HG02970 (cell line): ENCODE measurements around the gene MRGPRD.

Experiments
- ATAC-seq: cut with Tn5 transposase; IDR thresholded peaks from one replicate; pipeline ENCODE4 v1.9.1; 2021; ENCODE audit warnings: mild to moderate bottlenecking, moderate library complexity, moderate number of reproducible peaks; ENCODE audit not compliant: unreplicated experiment, low FRiP score

MRGPRD gene

GRCh38 chr11:68970921-68971636 is 9.7 kb downstream of the MRGPRD start:
- no peak for ATAC-seq

DNA sequence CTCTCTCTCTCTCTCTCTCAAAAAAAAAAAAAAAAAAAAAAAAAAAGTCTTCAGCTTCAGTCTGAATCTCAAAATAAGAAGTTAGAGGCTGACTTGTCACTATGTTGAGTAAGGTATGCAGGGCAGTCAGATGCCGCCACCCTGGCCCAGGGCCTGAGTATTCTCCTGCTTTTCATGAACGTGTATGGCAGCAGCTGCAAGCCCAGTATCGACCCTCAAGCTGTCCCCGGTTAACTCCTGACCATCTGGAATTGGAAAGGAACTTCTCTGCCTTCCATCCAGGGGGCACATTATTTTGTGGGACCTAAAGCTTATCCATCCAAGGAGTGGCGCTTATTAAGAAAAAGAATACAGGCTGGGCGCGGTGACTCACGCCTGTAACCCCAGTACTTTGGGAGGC is 11.4 kb downstream of the MRGPRD start:
- no peak for ATAC-seq

DNA sequence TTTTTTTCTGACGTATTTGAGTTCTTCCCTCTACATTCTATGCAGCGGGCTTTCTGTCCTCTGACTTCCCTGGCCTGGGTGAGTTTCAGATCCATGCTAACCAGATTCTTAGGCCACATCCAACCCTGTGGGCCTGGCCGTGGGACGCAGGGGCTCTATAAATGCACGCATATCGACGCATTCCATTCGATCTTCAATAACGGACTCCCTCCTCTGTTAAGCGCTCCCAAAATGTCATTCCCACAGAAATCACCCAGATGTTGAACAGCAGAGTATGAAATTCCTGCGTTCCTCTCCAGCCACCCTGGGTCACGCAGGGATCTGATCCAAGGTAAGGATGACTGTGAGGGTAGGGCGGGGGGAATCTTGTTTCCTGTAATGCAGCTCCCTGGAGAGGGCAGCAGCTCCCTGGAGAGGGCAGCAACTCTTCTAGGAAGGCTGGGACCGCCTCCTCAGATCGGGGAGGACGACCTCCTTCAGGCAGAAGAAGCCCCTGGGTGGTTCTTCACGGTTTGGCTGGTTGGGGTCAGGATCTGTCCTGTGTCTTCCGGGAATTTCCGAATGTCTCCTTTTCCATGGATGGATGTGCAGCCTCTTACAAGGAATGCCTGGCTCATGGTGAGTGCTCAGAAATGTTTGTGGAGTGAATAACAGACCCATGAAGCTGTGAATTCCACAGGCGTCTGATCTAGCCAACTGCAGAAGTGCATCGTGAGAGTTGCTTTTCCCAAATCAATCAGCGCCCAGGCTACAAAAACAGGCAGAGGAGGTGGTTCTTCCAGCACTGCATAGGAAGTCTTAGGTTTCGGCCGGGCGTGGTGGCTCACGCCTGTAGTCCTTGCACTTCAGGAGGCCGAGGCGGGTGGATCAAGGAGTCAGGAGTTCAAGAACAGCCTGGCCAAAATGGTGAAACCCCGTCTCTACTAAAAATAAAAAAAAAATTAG is 12.2 kb downstream of the MRGPRD start:
- ATAC-seq: no peak

GRCh38 chr11:68966894-68967780 is 13.6 kb downstream of the MRGPRD start:
- no peak for ATAC-seq

GRCh38 chr11:68965901-68966853 is 14.6 kb downstream of the MRGPRD start:
- ATAC-seq: no peak

GRCh38 chr11:68963779-68964178 is 17.0 kb downstream of the MRGPRD start:
- ATAC-seq: no peak

DNA sequence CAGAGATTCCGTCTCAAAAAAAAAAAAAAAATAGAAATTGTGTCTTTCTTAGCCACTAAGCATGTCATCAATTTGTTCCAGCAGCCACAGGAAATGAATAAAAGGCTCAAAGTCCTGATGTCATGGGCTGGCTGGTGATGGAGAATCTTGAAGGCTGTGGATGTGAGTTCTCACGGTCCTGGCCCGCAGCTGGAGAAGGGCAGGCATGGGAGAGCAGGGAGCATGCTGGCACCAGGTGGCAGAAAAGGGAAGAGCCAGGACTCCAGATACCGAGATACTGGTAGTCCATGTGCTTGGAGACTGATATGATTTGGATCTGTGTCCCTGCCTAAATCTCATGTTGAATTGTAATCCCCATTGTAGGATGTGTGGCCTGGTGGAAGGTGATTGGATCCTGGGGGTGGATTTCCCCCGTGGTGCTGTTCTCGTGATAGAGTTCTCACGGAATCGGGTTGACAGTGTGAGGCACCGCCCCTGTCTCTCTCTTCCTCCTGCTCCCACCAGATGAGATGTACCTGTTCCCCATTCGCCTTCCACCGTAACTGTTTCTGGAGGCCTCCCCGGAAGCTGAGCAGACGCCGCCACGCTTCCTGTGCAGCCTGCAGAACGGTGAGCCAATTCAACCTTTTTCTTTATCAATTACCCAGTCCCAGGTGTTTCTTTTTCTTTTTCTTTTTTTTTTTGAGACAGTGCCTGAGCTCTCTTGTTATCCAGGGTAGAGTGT is 18.1 kb downstream of the MRGPRD start:
- no peak for ATAC-seq

DNA sequence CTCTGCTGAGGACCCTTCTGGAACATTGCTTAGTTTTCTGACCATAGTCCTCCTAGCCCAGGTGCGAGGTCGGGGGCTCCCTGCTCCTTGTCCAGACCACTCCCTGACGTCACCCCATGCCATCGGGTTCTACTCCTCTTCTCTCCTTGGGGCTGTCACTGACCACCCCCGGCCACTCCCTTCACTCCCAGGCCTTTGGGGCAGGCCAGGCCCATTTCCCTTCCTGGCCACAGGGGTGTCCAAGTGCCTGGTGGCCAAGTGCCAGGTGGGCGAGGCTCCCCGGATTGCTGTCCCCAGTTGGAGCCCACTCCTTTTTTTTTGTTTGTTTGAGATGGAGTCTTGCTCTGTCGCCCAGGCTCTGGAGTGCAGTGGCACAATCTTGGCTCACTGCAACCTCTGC is 19.5 kb downstream of the MRGPRD start:
- ATAC-seq: no peak

DNA sequence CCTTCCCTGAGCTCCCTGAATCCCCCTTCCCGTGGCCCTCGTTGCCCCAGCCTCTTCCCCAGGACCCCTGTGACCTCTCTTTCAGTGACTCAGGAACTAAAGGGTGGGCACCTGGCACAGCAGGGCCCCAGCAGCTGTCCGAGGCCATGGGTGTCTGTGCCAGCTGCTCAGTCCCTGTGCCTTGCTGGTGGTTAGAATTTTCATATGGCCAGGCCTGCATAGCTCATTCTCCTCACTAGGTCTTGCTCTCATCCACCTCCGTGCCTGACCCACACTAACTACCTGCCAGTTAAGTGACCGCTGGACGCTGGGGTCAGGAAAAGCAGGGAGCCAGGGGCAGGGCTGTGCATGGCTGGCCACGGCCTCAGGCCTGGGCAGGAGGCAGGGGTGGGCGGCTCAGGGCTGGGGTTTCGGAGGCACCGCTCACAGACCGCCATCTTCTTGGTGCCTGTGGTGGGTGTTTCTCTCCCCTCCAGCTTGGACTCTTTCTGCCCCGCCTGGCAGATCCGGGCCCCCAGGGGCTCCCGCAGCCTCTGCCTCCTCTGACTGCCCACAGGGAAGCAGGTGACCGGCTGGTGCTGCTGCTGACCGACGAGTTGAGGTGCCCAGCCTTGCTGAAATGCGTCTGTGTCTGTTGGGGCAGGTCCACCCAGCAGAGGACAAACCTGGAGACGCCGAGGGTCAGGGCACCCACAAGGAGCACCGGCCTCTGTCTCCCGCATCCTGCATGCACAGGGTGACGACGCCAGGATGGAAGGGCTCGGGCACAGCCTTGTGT is 20.3 kb downstream of the MRGPRD start:
- ATAC-seq: no peak

DNA sequence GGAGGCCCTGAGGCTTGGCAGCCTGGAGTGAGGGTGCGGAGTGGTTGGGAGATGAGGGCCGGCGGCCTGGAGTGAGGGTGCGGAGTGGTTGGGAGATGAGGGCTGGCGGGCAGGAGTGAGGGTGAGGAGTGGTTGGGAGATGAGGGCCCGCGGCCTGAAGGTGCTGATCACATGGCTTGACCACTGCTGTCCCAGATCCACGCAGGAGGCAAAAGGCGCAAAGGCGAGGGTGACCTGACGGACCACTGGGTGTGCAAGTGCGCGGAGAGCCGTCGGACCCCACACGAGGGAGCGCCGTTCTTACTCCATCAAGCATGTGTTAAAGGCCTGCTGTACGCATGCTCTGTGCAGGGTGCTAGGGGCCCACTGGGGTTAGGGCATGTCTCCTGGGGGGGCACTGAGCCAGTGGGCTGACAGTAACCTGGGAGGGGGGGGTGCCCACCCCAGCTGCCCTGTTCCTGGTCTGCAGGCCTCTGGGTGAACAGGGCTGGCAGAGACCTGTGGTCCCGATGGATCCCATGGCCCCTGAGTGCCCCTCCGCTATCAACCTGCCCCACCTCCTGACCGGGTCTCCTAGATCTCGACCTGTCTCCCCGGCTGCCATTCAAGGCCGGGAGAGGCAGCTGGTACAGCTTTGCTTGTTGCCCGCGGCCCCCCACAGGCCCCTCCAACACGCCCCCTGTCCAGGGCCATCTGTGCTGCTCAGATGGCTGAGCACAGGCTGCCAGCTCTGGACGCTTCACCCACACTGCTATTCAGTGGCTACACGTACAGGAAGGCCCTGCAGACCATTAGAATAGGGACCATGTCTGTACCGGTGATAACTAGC is 21.1 kb downstream of the MRGPRD start:
- ATAC-seq: no peak

GRCh38 chr11:68958211-68958610 is 22.6 kb downstream of the MRGPRD start:
- no peak for ATAC-seq

DNA sequence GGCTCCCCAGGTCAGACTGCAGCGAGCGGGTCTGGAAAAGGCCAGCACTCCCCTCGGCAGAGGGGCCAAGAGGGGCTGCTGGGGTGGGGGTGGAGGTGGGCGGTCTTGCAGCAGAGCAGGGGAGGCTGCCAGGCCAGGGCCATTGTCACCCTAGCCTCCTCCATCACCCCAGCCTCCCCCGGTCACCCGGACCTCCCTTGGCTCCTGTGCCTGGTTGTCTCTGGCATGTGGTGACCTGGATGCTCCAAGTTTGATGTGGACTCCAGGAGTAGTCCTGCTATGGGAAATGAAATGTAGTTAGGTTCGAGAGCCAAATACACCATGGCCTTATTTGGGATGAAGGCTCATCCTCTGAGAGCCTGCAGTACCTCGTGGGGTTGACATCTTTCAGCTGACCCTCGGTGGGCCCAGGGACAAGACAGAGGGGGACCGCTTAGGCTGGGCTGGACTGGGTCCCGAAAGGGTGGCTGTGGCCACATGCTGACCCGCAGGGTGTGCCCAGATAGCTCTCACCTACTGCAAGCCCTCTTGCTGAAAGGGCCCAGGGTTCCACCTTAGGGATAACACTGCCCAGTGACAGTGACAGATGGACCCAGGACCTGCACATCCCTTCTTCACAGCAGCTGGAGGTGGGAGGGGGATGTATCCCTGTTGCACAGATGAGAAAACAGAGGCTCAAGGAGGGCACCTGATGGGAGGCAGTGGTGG is 24.1 kb downstream of the MRGPRD start:
- ATAC-seq: no peak

- no peak for ATAC-seq
Observed at GRCh38 chr11:68956142-68956541, 24.6 kb downstream of the MRGPRD start.

DNA sequence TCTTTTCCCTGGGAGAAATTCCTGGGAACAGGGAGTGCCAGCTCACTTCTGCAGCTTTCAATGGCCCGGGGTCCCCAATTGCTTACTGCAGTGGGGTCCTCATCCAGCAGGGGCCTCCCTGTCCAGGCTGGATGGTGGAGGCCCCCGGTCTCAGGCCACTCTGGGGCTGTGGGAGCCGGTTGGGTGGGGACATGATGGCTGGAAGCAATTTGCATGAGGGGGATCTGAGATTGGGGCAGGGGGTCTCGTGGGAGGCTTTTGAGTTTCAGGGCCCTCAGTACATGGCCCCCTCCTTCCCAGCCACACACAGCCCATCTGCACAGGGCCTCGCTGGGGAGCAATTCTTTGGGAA is 25.2 kb downstream of the MRGPRD start:
- ATAC-seq: no peak

GRCh38 chr11:68954836-68955606 is 25.8 kb downstream of the MRGPRD start:
- no peak for ATAC-seq

- ATAC-seq: no peak
Observed at GRCh38 chr11:68950762-68951161, 30.0 kb downstream of the MRGPRD start.
